Kidney epithelial cell (primary cell): ENCODE measurements around the gene NUDT19. TPM values are rescaled to one million over a fixed set of nuclear protein-coding genes. Genes with fewer than 3 reads are reported as not detected.
A peak's percentile ranks its signal among the peaks of the same experiment; 100 is the strongest.

ENCODE experiments used
- DNase-seq: peaks from one replicate; pipeline ENCODE4 v3.0.0-alpha.2; 2010; ENCODE audit warnings: low read depth
- H3K27me3 ChIP-seq: 2 replicates; pipeline ENCODE4 v1.6.0; 2011; ENCODE audit warnings: low read length; ENCODE audit not compliant: control insufficient read depth, insufficient read depth
- H3K36me3 ChIP-seq: 2 replicates; pipeline ENCODE4 v1.5.1; 2011; ENCODE audit warnings: low read length; ENCODE audit not compliant: control insufficient read depth, insufficient read depth
- H3K4me3 ChIP-seq: 2 replicates; pipeline ENCODE4 v1.5.1; 2011; ENCODE audit warnings: low read depth, mild to moderate bottlenecking, control low read depth, low read length
- total RNA-seq: library from RNA; depleted of rRNA; stranded (reverse); fragments of >200 nt; gene quantifications from 2 replicates; pipeline ENCODE4 v1.2.3, GENCODE V29; 2015
- TF ChIP-seq, protein P1 (sequence below): IDR thresholded peaks from 2 replicates; pipeline ENCODE4 v1.5.1; 2011; ENCODE audit warnings: mild to moderate bottlenecking, moderate library complexity, low read length, control low read depth, inconsistent platforms; ENCODE audit not compliant: insufficient read depth, poor library complexity, severe bottlenecking

NUDT19 gene
- total RNA-seq, 1 donor from 2014 or later: 12.8 TPM

DNA sequence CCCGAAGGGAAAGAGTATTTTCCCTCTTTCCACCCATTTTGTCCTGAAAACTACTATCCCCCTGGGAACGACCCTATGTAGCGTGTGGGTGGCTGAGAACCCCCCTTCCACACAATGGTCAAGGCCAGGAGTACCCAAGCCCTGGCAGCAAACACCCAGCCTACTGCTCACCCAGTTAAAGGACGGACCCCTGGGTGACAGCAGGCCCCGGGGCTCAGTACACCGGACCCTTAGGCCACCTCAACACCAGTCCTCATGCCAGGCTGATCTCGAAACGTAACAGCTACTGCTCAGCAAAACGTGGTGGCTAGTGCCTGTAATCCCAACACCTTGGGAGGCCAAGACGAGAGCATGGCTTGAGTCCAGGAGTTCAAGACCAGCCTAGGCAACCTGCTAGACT, 18.0 kb upstream of the NUDT19 start:
- H3K27me3 ChIP-seq: peaks cover 24% of the 10 kb centered on the region
- DNase-seq: no peak
- H3K4me3 ChIP-seq: no peak overlapping the region
- H3K36me3 ChIP-seq: no peaks in the 10 kb centered on the region
- TF ChIP-seq, protein P1, sequence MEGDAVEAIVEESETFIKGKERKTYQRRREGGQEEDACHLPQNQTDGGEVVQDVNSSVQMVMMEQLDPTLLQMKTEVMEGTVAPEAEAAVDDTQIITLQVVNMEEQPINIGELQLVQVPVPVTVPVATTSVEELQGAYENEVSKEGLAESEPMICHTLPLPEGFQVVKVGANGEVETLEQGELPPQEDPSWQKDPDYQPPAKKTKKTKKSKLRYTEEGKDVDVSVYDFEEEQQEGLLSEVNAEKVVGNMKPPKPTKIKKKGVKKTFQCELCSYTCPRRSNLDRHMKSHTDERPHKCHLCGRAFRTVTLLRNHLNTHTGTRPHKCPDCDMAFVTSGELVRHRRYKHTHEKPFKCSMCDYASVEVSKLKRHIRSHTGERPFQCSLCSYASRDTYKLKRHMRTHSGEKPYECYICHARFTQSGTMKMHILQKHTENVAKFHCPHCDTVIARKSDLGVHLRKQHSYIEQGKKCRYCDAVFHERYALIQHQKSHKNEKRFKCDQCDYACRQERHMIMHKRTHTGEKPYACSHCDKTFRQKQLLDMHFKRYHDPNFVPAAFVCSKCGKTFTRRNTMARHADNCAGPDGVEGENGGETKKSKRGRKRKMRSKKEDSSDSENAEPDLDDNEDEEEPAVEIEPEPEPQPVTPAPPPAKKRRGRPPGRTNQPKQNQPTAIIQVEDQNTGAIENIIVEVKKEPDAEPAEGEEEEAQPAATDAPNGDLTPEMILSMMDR: no peak

DNA sequence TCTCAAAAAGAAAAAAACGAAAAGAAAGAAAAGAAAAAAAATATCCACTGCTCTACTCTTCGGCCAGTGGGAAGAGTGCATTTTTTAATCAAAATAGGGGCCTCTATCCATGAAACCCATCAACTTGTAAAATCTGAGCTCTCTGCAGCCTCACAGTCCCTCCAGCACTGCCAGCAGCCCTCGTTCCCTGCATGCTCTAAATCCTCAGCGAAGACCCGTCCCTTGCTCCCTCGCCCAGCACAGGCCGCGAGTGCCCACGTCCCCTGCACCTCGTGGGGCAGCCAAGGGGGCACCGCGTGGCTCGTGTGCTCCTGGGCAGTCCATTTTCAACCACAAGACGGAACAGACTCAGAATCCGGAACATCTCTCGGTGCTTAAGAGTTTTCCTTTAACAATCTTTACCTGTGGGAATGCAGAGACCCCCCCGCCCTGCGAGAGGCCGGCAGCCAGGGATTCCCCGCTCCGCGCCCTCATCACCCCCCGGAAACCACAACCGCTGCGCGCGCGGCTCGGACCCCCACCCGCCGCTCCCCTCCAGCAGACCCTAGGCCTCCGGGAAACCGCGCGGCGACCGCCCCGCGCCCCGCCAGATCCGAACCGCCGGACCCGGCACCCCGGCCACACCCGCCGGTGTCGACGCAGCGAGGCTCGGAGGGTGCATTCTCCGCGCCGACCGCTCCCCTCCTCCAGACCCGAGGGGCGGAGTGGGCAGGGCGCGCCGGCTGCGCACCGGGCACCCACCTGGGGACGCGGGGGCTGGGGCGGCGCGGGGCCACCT, 17.3 kb upstream of the NUDT19 start:
- TF ChIP-seq, protein P1: no peak
- DNase-seq: no peak
- no peaks in the 10 kb centered on the region for H3K36me3 ChIP-seq

GRCh38 chr19:32674931-32675719, 16.5 kb upstream of the NUDT19 start, which contains the start of gene ANKRD27:
TSS of gene ANKRD27 (minus strand) at chr19:32675180. CDS start at chr19:32659015, 16,165 bp downstream.
- Histone ChIP-seq H3K27me3 (peaks cover 24% of the 10 kb centered on the region), H3K4me3 (peak within 1 kb of the TSS; percentile 88), H3K36me3 (no peaks in the 10 kb centered on the region)
- TF ChIP-seq, protein P1: no peak
- peak; percentile 82 for DNase-seq

More for the DNA sequence above, 17.3 kb upstream of the NUDT19 start:
- Histone ChIP-seq H3K27me3 (peaks cover 24% of the 10 kb centered on the region), H3K4me3 (peak overlapping the region; percentile 88)

GRCh38 chr19:32675720-32676185, 15.9 kb upstream of the NUDT19 start, which contains the start of gene RGS9BP:
TSS of gene RGS9BP (plus strand) at chr19:32675848. CDS start at chr19:32676264, 416 bp downstream.
- Histone ChIP-seq H3K4me3 (peak within 1 kb of the TSS; percentile 88), H3K36me3 (no peaks in the 10 kb centered on the region), H3K27me3 (peaks cover 24% of the 10 kb centered on the region)
- DNase-seq: no peak
- TF ChIP-seq, protein P1: no peak

DNA sequence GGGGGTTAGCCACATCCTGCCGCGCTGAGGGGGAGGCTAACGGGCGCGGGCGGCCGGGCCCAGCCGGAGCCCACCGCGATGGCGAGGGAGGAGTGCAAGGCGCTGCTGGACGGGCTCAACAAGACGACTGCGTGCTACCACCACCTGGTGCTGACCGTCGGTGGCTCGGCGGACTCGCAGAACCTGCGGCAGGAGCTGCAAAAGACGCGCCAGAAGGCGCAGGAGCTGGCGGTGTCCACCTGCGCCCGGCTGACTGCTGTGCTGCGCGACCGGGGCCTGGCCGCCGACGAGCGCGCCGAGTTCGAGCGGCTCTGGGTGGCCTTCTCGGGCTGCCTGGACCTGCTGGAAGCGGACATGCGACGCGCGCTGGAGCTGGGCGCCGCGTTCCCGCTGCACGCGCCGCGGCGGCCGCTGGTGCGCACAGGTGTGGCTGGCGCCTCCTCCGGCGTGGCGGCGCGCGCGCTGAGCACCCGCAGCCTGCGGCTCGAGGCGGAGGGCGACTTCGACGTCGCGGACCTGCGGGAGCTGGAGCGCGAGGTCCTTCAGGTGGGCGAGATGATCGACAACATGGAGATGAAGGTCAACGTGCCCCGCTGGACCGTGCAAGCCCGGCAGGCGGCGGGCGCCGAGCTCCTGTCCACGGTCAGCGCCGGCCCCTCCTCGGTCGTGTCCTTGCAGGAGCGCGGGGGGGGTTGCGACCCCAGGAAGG, 15.3 kb upstream of the NUDT19 start:
- no peak for DNase-seq
- H3K36me3 ChIP-seq: no peaks in the 10 kb centered on the region
- peak overlapping the region; percentile 45 for H3K4me3 ChIP-seq
- peaks cover 24% of the 10 kb centered on the region for H3K27me3 ChIP-seq
- TF ChIP-seq, protein P1: no peak
